HG02981 (cell line): Measurements from ENCODE around the gene MPZL1.
"Not testable (repeated sequence)": the region's sequence is repeated elsewhere in the genome, so short reads cannot be mapped to it uniquely, and the experiment has no call there.

Source experiments
- ATAC-seq: cut with Tn5 transposase; IDR thresholded peaks from one replicate; pipeline ENCODE4 v1.9.1; 2021; ENCODE audit warnings: mild to moderate bottlenecking, moderate library complexity; ENCODE audit not compliant: unreplicated experiment

MPZL1 gene

GRCh38 chr1:167717351-167717750, 4.4 kb upstream of the MPZL1 start:
- ATAC-seq: no peak

GRCh38 chr1:167718914-167719691, 2.7 kb upstream of the MPZL1 start:
- ATAC-seq: no peak

- ATAC-seq: not testable (repeated sequence)
Measured at GRCh38 chr1:167719715-167720421, 1.9 kb upstream of the MPZL1 start.

- no peak for ATAC-seq
Measured at GRCh38 chr1:167720965-167721616, 691 bp upstream of the MPZL1 start.

GRCh38 chr1:167722152-167722869, 529 bp downstream of the MPZL1 start:
- ATAC-seq: peak; percentile 35

- no peak for ATAC-seq
Measured at GRCh38 chr1:167722870-167723251, 1.1 kb downstream of the MPZL1 start.

- ATAC-seq: no peak
Measured at GRCh38 chr1:167723707-167724323, 2.0 kb downstream of the MPZL1 start.

GRCh38 chr1:167726008-167726407, 4.2 kb downstream of the MPZL1 start:
- no peak for ATAC-seq

GRCh38 chr1:167728818-167729410, 7.1 kb downstream of the MPZL1 start:
- ATAC-seq: no peak

GRCh38 chr1:167734227-167734626, 12.4 kb downstream of the MPZL1 start:
- no peak for ATAC-seq

GRCh38 chr1:167734841-167735240, 13.1 kb downstream of the MPZL1 start:
- no peak for ATAC-seq

- no peak for ATAC-seq
Measured at GRCh38 chr1:167737169-167737568, 15.4 kb downstream of the MPZL1 start.

- no peak for ATAC-seq
Measured at GRCh38 chr1:167738158-167738557, 16.4 kb downstream of the MPZL1 start.

- ATAC-seq: no peak
Measured at GRCh38 chr1:167739752-167740151, 18.0 kb downstream of the MPZL1 start.

- not testable (repeated sequence) for ATAC-seq
Measured at GRCh38 chr1:167741103-167741502, 19.3 kb downstream of the MPZL1 start.

- ATAC-seq: not testable (repeated sequence)
Measured at GRCh38 chr1:167742392-167743057, 20.7 kb downstream of the MPZL1 start.

GRCh38 chr1:167744901-167745300, 23.1 kb downstream of the MPZL1 start:
- no peak for ATAC-seq

- no peak for ATAC-seq
Measured at GRCh38 chr1:167746013-167746672, 24.4 kb downstream of the MPZL1 start.

- no peak for ATAC-seq
Measured at GRCh38 chr1:167746988-167747655, 25.3 kb downstream of the MPZL1 start.
